CD4-positive, alpha-beta T cell treated with Interleukin-1 beta for 1 hour (primary cell): Measurements from ENCODE around the gene MYLK4.

Source experiments
- DNase-seq, 2 donors: peaks; one replicate each; pipeline ENCODE4 v3.0.0-alpha.2; 2020 to 2022

MYLK4 gene

GRCh38 chr6:2777249-2777648 is 26.5 kb upstream of the MYLK4 start:
- DNase-seq = no peak

- no peak for DNase-seq
Measured at GRCh38 chr6:2775003-2775402, 24.3 kb upstream of the MYLK4 start.

GRCh38 chr6:2773449-2773848 is 22.7 kb upstream of the MYLK4 start:
- DNase-seq = no peak

GRCh38 chr6:2772840-2773239 is 22.1 kb upstream of the MYLK4 start:
- DNase-seq = no peak

- no peak for DNase-seq
Measured at GRCh38 chr6:2771079-2771478, 20.4 kb upstream of the MYLK4 start.

DNA sequence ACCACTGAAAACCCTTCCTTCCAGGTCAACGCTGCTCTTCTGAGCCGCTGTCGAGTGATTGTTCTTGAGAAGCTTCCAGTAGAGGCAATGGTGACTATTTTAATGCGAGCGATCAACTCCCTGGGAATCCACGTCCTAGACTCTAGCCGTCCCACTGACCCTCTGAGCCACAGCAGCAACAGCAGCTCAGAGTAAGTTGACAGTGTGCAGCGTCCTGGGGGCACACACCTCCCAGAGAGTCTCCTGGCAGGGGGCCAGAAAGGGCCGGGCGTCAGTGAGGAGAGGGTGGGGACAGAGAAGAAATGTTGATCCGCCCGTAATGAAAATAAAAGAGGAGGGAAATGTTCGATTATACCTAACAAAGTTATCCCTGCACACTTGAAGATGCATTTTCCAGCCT is 19.4 kb upstream of the MYLK4 start:
- no peak for DNase-seq

DNA sequence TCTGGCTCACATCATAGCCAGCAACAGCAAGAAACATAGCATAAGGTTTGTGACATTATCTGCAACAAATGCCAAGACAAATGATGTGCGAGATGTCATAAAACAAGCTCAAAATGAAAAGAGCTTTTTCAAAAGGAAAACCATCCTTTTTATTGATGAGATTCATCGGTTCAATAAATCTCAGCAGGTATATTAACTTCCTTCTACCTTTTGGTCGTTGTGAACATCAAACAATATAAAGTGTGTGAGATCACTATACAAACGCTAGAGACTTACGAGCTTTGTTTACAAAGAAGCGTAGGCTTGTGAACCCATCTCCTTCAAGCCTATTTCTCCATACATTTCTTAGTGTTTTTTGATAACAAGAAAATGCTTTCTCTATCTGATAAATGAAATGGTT is 18.0 kb upstream of the MYLK4 start:
- no peak for DNase-seq

GRCh38 chr6:2767657-2768524 is 17.2 kb upstream of the MYLK4 start:
- no peak for DNase-seq

- DNase-seq = no peak
Measured at GRCh38 chr6:2766767-2767656, 16.3 kb upstream of the MYLK4 start.

- peak; percentile 7 to 25 for DNase-seq
Measured at GRCh38 chr6:2765896-2766766, 15.4 kb upstream of the MYLK4 start.

- DNase-seq = peak; percentile 98 to 99
Measured at GRCh38 chr6:2765166-2765895, 14.6 kb upstream of the MYLK4 start, which contains the start of gene WRNIP1. Gene WRNIP1, plus strand, starts transcription at chr6:2765393. Its CDS starts 230 bp downstream, at chr6:2765623.

GRCh38 chr6:2764610-2765165 is 14.0 kb upstream of the MYLK4 start:
- DNase-seq = peak; percentile 77 to 78

- DNase-seq = no peak
Measured at GRCh38 chr6:2763876-2764540, 13.3 kb upstream of the MYLK4 start.

GRCh38 chr6:2763345-2763841 is 12.7 kb upstream of the MYLK4 start:
- no peak for DNase-seq

DNA sequence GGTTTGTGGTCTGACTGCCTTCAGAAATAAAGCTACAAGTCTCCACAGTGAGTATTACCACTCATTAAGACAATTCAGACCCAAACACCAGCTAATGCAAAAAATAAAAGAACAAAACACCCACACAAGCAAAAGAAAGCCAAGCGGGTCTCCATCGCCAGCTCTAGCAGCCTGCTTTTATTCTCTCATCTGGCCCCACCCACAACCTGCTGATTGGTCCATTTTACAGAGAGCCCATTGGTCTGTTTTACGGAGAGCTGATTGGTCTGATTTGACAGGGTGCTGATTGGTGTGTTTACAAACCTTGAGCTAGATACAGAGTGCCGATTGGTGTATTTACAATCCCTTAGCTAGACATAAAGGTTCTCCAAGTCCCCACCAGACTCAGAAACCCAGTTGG is 12.1 kb upstream of the MYLK4 start:
- DNase-seq = peak; percentile 18 to 35

DNA sequence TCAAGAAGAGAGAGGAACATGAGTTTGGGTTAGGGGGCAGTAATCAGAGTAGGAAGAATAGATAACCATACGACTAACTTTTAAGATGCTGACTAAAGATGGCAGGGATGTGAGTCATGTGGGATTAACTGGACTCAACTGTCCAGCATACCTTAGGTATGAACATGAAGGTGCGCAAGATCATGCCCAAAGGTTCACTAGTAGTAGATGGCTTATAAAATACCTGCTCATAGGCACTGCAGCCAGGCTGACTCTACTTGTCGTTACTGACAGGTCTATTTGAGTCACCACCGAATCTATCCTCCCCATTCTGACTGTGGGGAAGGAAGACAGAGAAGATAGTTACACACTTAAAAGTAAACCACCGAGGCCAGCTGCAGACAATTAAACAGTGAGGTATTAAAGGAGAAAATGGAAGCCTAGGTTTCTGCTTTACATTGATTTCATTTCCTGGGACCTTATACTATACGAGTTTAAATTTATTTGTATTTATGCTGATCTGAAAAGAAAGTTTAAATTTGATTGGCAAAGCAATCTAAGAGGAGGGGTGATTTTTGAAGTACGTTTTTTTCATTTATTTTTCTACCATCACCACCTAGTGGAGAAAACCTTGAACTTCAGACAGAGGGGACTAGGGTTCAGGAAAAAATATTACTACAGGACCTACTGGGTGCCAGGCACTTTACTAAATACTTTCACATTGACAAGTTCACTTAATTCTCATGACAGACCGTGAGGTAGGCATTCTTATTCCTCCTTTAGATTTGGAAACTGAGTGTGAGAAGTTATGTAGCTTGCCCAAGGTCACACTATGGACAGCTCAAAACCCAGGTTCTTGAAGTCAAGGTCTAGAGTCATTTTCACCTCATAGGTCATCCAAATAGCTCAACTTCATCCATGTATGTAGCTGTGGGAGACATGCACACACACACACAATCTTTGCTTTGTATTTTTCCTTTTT is 10.4 kb upstream of the MYLK4 start:
- DNase-seq = peak in 1 of 2 donors; percentile 64

DNA sequence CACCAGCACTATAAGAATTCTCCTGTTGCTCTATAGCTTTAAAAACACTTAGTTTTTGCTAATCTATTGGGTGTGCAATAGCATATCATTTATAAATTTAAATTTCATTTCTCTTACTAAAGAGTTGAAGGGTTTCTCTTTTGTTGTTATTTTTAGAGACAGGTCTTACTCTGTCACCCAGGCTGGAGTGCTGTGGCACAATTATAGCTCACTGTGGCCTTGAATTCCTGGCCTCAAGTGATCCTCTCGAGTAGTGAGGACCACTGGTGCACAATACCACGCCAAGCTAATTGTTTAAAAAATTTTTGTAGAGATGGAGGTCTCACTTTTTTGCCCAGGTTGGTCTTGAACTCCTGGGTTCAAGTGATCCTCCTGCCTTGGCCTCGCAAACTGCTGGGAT is 8.3 kb upstream of the MYLK4 start:
- DNase-seq = no peak

- no peak for DNase-seq
Measured at GRCh38 chr6:2756687-2757224, 6.0 kb upstream of the MYLK4 start.

- DNase-seq = no peak
Measured at GRCh38 chr6:2756241-2756640, 5.5 kb upstream of the MYLK4 start.
